NCI-H2227 (cell line): ENCODE measurements around the gene HELZ.
"Not testable (repeated sequence)": the region's sequence is repeated elsewhere in the genome, so short reads cannot be mapped to it uniquely, and the experiment has no call there.

ENCODE experiments used
- DNase-seq: peaks from one replicate; lab custom pipeline; 2025; ENCODE audit not compliant: unreplicated experiment; lab: John Stamatoyannopoulos, UW

HELZ gene

GRCh38 chr17:67148352-67148751, 96.6 kb downstream of the HELZ start:
- DNase-seq: no peak

GRCh38 chr17:67145183-67145805, 99.7 kb downstream of the HELZ start:
- no peak for DNase-seq

GRCh38 chr17:67143318-67143717, 101.7 kb downstream of the HELZ start:
- no peak for DNase-seq

- DNase-seq: not testable (repeated sequence)
Measured at GRCh38 chr17:67142030-67142429, 103.0 kb downstream of the HELZ start.

GRCh38 chr17:67139784-67140665, 105.0 kb downstream of the HELZ start:
- no peak for DNase-seq

- DNase-seq: no peak
Measured at GRCh38 chr17:67139289-67139688, 105.7 kb downstream of the HELZ start.

- DNase-seq: no peak
Measured at GRCh38 chr17:67138392-67138791, 106.6 kb downstream of the HELZ start.

GRCh38 chr17:67137860-67138259, 107.1 kb downstream of the HELZ start:
- no peak for DNase-seq

- no peak for DNase-seq
Measured at GRCh38 chr17:67137026-67137370, 108.0 kb downstream of the HELZ start.

- no peak for DNase-seq
Measured at GRCh38 chr17:67136191-67137025, 108.6 kb downstream of the HELZ start.

- DNase-seq: no peak
Measured at GRCh38 chr17:67133161-67133560, 111.8 kb downstream of the HELZ start.

GRCh38 chr17:67132366-67132765, 112.6 kb downstream of the HELZ start:
- no peak for DNase-seq

- DNase-seq: no peak
Measured at GRCh38 chr17:67130768-67131167, 114.2 kb downstream of the HELZ start.

GRCh38 chr17:67129283-67129682, 115.7 kb downstream of the HELZ start:
- no peak for DNase-seq

GRCh38 chr17:67128700-67129099, 116.3 kb downstream of the HELZ start:
- DNase-seq: no peak

GRCh38 chr17:67127925-67128324, 117.1 kb downstream of the HELZ start:
- no peak for DNase-seq

GRCh38 chr17:67126983-67127382, 118.0 kb downstream of the HELZ start:
- DNase-seq: no peak

GRCh38 chr17:67126543-67126942, 118.5 kb downstream of the HELZ start:
- not testable (repeated sequence) for DNase-seq

- no peak for DNase-seq
Measured at GRCh38 chr17:67125924-67126323, 119.1 kb downstream of the HELZ start.

- no peak for DNase-seq
Measured at GRCh38 chr17:67125417-67125816, 119.6 kb downstream of the HELZ start.

GRCh38 chr17:67124450-67125148, 120.4 kb downstream of the HELZ start:
- DNase-seq: no peak
